HepG2 (cell line): ENCODE results near the gene BBOX1. TPM values are rescaled to one million over a fixed set of nuclear protein-coding genes. Genes with fewer than 3 reads are reported as not detected.

Experiments
- ATAC-seq: fragments of 200-7000 bp; cut with Tn5 transposase; 3 replicates; pipeline ENCODE4 v1.9.1; 2020; ENCODE audit warnings: mild to moderate bottlenecking, moderate library complexity
- BruUV-seq: library from RNA; stranded (reverse); fragments of 400-500 nt; replicated peaks from 2 replicates; lab custom pipeline; 2021; lab: Mats Ljungman, UMichigan
- CTCF ChIA-PET: fragments of 300-600 bp; formaldehyde crosslinking; extraction: SDS; loops from one replicate; lab custom pipeline; 2021; ENCODE audit warnings: low total read pairs, inconsistent platforms, low intra/inter-chr PET ratio; lab: Yijun Ruan, JAX
- POLR2A ChIA-PET: fragments of 350-600 bp; sonication (Branson Sonifier 250); formaldehyde crosslinking; loops from one replicate; lab custom pipeline; 2020; ENCODE audit warnings: antibody characterized with exemption, inconsistent platforms; lab: Yijun Ruan, JAX
- DNase-seq: peaks from one replicate; pipeline ENCODE4 v3.0.0-alpha.2; 2015; ENCODE audit warnings: low spot score
- FAIRE-seq: peaks from 3 replicates; lab custom pipeline; 2011; peaks lifted over from hg19 to GRCh38; lab: Jason Lieb, UNC
- H2AFZ ChIP-seq: one replicate; pipeline ENCODE4 v1.6.1; 2011; ENCODE audit warnings: low read length, inconsistent platforms
- H3K27ac ChIP-seq: fragments of 300-600 bp; 3 replicates; pipeline ENCODE4 v1.8.0; 2011; ENCODE audit warnings: mixed run types, mild to moderate bottlenecking, mixed read lengths, low read length, inconsistent platforms; ENCODE audit not compliant: insufficient read depth; ENCODE audit errors: extremely low read length
- H3K27me3 ChIP-seq, 2 experiments: fragments of 200-600 bp in 1 of 2; 2 replicates in 1 of 2; 3 replicates in 1 of 2; pipeline versions ENCODE4 v1.6.0 to v1.8.0; 2011; ENCODE audit warnings: low read length in 2 of 2, mild to moderate bottlenecking in 2 of 2, moderate library complexity in 2 of 2, inconsistent platforms in 1 of 2; ENCODE audit not compliant: insufficient read depth in 2 of 2, control insufficient read depth in 1 of 2
- H3K36me3 ChIP-seq, 2 experiments: fragments of 200-600 bp in 1 of 2; replicated peaks in 1 of 2; 2 replicates in 1 of 2; 3 replicates in 1 of 2; pipeline versions ENCODE4 v1.5.1 to v1.8.0; 2011; ENCODE audit warnings: low read length in 2 of 2, inconsistent platforms in 1 of 2; ENCODE audit not compliant: insufficient read depth in 2 of 2, control insufficient read depth in 1 of 2
- H3K4me1 ChIP-seq: 2 replicates; pipeline ENCODE4 v1.5.1; 2012; ENCODE audit warnings: low read length, inconsistent platforms; ENCODE audit not compliant: insufficient read depth
- H3K4me2 ChIP-seq: 2 replicates; pipeline ENCODE4 v1.6.0; 2011; ENCODE audit warnings: low read depth, low read length, inconsistent platforms
- H3K4me3 ChIP-seq, 3 experiments: fragments of 200-600 bp in 1 of 3; sonication (generic), shearing (Covaris generic) in 1 of 3; replicated peaks in 1 of 3; 2 replicates each; pipeline ENCODE4 v1.5.1; 2011 to 2016; ENCODE audit warnings: low read length in 3 of 3, inconsistent platforms in 2 of 3, low read depth in 2 of 3, mild to moderate bottlenecking in 2 of 3, control low read depth in 1 of 3, mixed read lengths in 1 of 3; ENCODE audit not compliant: insufficient read depth in 1 of 3
- H3K79me2 ChIP-seq: one replicate; pipeline ENCODE4 v1.6.1; 2011; ENCODE audit warnings: low read length, inconsistent platforms; ENCODE audit not compliant: insufficient read depth
- H3K9ac ChIP-seq: 2 replicates; pipeline ENCODE4 v1.6.0; 2011; ENCODE audit warnings: mild to moderate bottlenecking, low read depth, low read length, inconsistent platforms; ENCODE audit not compliant: insufficient read depth
- H3K9me3 ChIP-seq: 2 replicates; pipeline ENCODE4 v1.5.1; 2012; ENCODE audit warnings: mild to moderate bottlenecking, low read length
- H4K20me1 ChIP-seq: 2 replicates; pipeline ENCODE4 v1.6.0; 2011; ENCODE audit warnings: inconsistent platforms, mild to moderate bottlenecking, low read length, moderate library complexity; ENCODE audit not compliant: insufficient read depth
- HNRNPL ChIP-seq: fragments of 200-400 bp; formaldehyde crosslinking; IDR thresholded peaks from 2 replicates; pipeline ENCODE4 v1.6.1; 2017; ENCODE audit warnings: mild to moderate bottlenecking, low read depth, low read length
- MBD4 ChIP-seq: IDR thresholded peaks from 2 replicates; pipeline ENCODE4 v1.6.1; 2012; ENCODE audit warnings: low read length, inconsistent platforms, borderline replicate concordance
- SNRNP70 ChIP-seq: fragments of 200-400 bp; formaldehyde crosslinking; IDR thresholded peaks from 2 replicates; pipeline ENCODE4 v1.6.1; 2017; ENCODE audit warnings: mild to moderate bottlenecking, low read depth, low read length, moderate library complexity
- ZBTB4 ChIP-seq: sonication (generic); formaldehyde crosslinking; IDR thresholded peaks from 2 replicates; pipeline ENCODE4 v1.4.0; 2020; ENCODE audit warnings: missing genetic modification reagents, mild to moderate bottlenecking, borderline replicate concordance
- ZBTB7A ChIP-seq: sonication (generic); formaldehyde crosslinking; IDR thresholded peaks from 2 replicates; pipeline ENCODE4 v1.8.0; 2022; ENCODE audit warnings: mild to moderate bottlenecking, missing genetic modification reagents
- ZNF276 ChIP-seq: sonication (generic); formaldehyde crosslinking; IDR thresholded peaks from 2 replicates; pipeline ENCODE4 v1.4.0; 2020; ENCODE audit warnings: mild to moderate bottlenecking, low read depth, missing genetic modification reagents
- ZNF333 ChIP-seq: sonication (generic); formaldehyde crosslinking; IDR thresholded peaks from 2 replicates; pipeline ENCODE4 v1.4.0; 2020; ENCODE audit warnings: mild to moderate bottlenecking, missing genetic modification reagents, borderline replicate concordance
- ZNF350 ChIP-seq: sonication (generic); formaldehyde crosslinking; IDR thresholded peaks from 2 replicates; pipeline ENCODE4 v1.4.0; 2020; ENCODE audit warnings: mild to moderate bottlenecking, low read depth, missing genetic modification reagents, borderline replicate concordance
- ZNF468 ChIP-seq: sonication (generic); formaldehyde crosslinking; IDR thresholded peaks from 2 replicates; pipeline ENCODE4 v1.8.0; 2022; ENCODE audit warnings: mild to moderate bottlenecking, moderate library complexity, missing genetic modification reagents
- WGBS: methylation state at CpG from one replicate; pipeline ENCODE4 v1.1.6; 2017; ENCODE audit warnings: low lambda C conversion rate; 5-methylcytosine and 5-hydroxymethylcytosine counted together
- in situ Hi-C: cut with HindIII; loops from 2 replicates; pipeline ENCODE4 v1.10.0; 2017; ENCODE audit warnings: low pct_unique_long_range_greater_than_20kb; ENCODE audit not compliant: extremely low pct_ligation_motif_present
- intact Hi-C: fragments of 100-400 bp; cut with micrococcal nuclease; formaldehyde crosslinking; loops from one replicate; pipeline ENCODE4 v1.10.0; 2022; ENCODE audit not compliant: unreplicated experiment
- polyA plus RNA-seq, 8 experiments: library from polyadenylated mRNA; depleted of rRNA in 3 of 8; stranded (reverse) in 7 of 8; unstranded in 1 of 8; fragments of >200 nt; fragmentation: Illumina TruSeq in 4 of 8; extraction: Trizol in 4 of 8; gene quantifications; 2 replicates each; pipeline versions ENCODE4 v1.2.1 to v1.2.3, GENCODE V29; 2011 to 2016; ENCODE audit warnings: low read depth in 4 of 8, missing spikeins in 1 of 8, mixed read lengths in 1 of 8; ENCODE audit not compliant: insufficient read depth in 1 of 8
- total RNA-seq, 5 experiments: library from RNA; depleted of rRNA; stranded (reverse); fragments of >200 nt; fragmentation: Illumina TruSeq; extraction: Trizol; gene quantifications; 2 replicates each; pipeline ENCODE4 v1.2.3, GENCODE V29; 2016; ENCODE audit warnings: low read depth in 1 of 5
- TF ChIP-seq, protein P1 (sequence below): sonication (generic); formaldehyde crosslinking; IDR thresholded peaks from 2 replicates; pipeline ENCODE4 v1.4.0; 2020; ENCODE audit warnings: missing genetic modification reagents, mild to moderate bottlenecking, borderline replicate concordance

Gene BBOX1
- total and polyA plus RNA-seq, 2 of the 13 experiments (the other 11 are each of a cell fraction or from before 2014, with no cell fraction given): not detected

- Histone ChIP-seq H3K4me2 (no peak overlapping the region), H3K4me1 (no peaks in the 10 kb centered on the region), H3K9ac (no peak overlapping the region), H3K27me3 (no peaks in the 10 kb centered on the region), H3K79me2 (no peaks in the 10 kb centered on the region), H3K27ac (no peak overlapping the region), H4K20me1 (no peaks in the 10 kb centered on the region), H3K9me3 (no peaks in the 10 kb centered on the region), H3K36me3 (no peaks in the 10 kb centered on the region), H2AFZ (no peak overlapping the region), H3K4me3 (no peak overlapping the region)
- WGBS: 4% methylated on average over 4 of the region's 4 CpGs
- ATAC-seq (no peak), FAIRE-seq (no peak), DNase-seq (no peak)
- in situ Hi-C loops: no loop called here
- ChIA-PET POLR2A (no interaction called here), CTCF (no interaction called here)
- intact Hi-C loops: no loop called here
- no TSS peak for BruUV-seq
- TF ChIP-seq ZNF333 (CRISPR knock-in tag) (no peak), ZNF468 (CRISPR knock-in tag) (no peak), HNRNPL (no peak), MBD4 (no peak), ZBTB7A (no peak), SNRNP70 (no peak), ZNF276 (CRISPR knock-in tag) (no peak), ZBTB4 (CRISPR knock-in tag) (no peak), ZNF350 (CRISPR knock-in tag) (no peak)
- TF ChIP-seq, protein P1, sequence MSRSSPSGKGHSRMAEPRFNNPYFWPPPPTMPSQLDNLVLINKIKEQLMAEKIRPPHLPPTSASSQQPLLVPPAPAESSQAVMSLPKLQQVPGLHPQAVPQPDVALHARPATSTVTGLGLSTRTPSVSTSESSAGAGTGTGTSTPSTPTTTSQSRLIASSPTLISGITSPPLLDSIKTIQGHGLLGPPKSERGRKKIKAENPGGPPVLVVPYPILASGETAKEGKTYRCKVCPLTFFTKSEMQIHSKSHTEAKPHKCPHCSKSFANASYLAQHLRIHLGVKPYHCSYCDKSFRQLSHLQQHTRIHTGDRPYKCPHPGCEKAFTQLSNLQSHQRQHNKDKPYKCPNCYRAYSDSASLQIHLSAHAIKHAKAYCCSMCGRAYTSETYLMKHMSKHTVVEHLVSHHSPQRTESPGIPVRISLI (CRISPR knock-in tag): no peak
These were observed 37.8 kb upstream of the BBOX1 start for GRCh38 chr11:27002838-27003237.
